Measurements from ENCODE around the gene FRAS1.

DNA sequence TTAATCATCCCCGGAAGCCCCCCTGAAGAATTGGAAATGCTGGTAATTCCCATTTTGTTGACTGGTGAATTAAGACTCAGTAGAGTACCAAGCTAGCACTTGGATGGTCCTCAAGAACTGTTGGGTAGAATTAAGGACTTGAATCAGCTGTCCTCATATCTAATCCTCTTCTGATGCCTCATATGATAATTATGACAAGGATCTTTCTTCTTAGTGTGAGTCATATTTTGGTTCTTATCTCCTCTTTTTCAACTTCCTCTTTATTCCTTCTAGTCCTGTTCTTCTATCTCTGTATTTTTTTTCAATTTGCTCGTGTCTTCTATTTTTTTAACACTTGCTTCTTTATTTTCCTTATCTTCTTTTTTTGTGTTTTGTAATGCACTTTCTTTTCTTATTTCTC lies 288.1 kb downstream of the FRAS1 start:
- TF ChIP-seq POLR2AphosphoS5 (IDR thresholded peaks at IDR 0.05) (no peak), CTCF (IDR thresholded peaks at IDR 0.05; ENCODE audit: poor library complexity, severe bottlenecking) (no peak), EP300 (conservative IDR thresholded peaks at IDR 0.05; ENCODE audit: poor library complexity, severe bottlenecking) (no peak), EZH2 (IDR thresholded peaks at IDR 0.05; ENCODE audit: borderline replicate concordance, insufficient read depth, low read length, poor library complexity, severe bottlenecking) (no peak)

Data from neural cell (in vitro differentiated cells).